BLaER1 (cell line): ENCODE measurements around the gene PALLD.

Experiments used
- H3K27ac ChIP-seq: shearing (Covaris generic); formaldehyde crosslinking; 2 replicates; pipeline ENCODE4 v1.8.1; 2022
- H3K27me3 ChIP-seq: shearing (Covaris generic); formaldehyde crosslinking; 2 replicates; pipeline ENCODE4 v1.8.1; 2022
- H3K36me3 ChIP-seq: shearing (Covaris generic); formaldehyde crosslinking; 2 replicates; pipeline ENCODE4 v1.8.1; 2022
- H3K4me1 ChIP-seq: shearing (Covaris generic); formaldehyde crosslinking; 2 replicates; pipeline ENCODE4 v1.8.1; 2022
- H3K4me2 ChIP-seq: shearing (Covaris generic); formaldehyde crosslinking; 2 replicates; pipeline ENCODE4 v1.8.1; 2022
- H3K4me3 ChIP-seq: shearing (Covaris generic); formaldehyde crosslinking; 2 replicates; pipeline ENCODE4 v1.8.1; 2022
- H3K9ac ChIP-seq: shearing (Covaris generic); formaldehyde crosslinking; 2 replicates; pipeline ENCODE4 v1.8.1; 2022
- H3K9me3 ChIP-seq: shearing (Covaris generic); formaldehyde crosslinking; 2 replicates; pipeline ENCODE4 v1.8.1; 2022
- H4K20me1 ChIP-seq: shearing (Covaris generic); formaldehyde crosslinking; 2 replicates; pipeline ENCODE4 v1.8.1; 2022
- Cebpa-rat ChIP-seq: shearing (Covaris generic); IDR thresholded peaks from 2 replicates; pipeline ENCODE4 v1.8.1; 2022

Gene PALLD

GRCh38 chr4:168677063-168677462 lies 180.2 kb downstream of the PALLD start:
- no peak for TF ChIP-seq Cebpa-rat
- no peak overlapping the region for H3K4me2 ChIP-seq

GRCh38 chr4:168677879-168678278 lies 181.0 kb downstream of the PALLD start:
- Histone ChIP-seq H3K4me3 (no peak overlapping the region), H3K36me3 (no peaks in the 10 kb centered on the region), H3K27ac (no peak overlapping the region), H3K4me1 (no peaks in the 10 kb centered on the region), H3K4me2 (no peak overlapping the region), H3K27me3 (no peaks in the 10 kb centered on the region), H4K20me1 (no peaks in the 10 kb centered on the region), H3K9ac (no peak overlapping the region), H3K9me3 (no peaks in the 10 kb centered on the region)
- TF ChIP-seq Cebpa-rat = no peak

More at GRCh38 chr4:168677063-168677462, 180.2 kb downstream of the PALLD start:
- H3K9ac ChIP-seq = no peak overlapping the region
- no peak overlapping the region for H3K4me3 ChIP-seq
- H3K36me3 ChIP-seq = no peaks in the 10 kb centered on the region
- H3K27ac ChIP-seq = no peak overlapping the region
- H3K4me1 ChIP-seq = no peaks in the 10 kb centered on the region
- H4K20me1 ChIP-seq = no peaks in the 10 kb centered on the region
- no peaks in the 10 kb centered on the region for H3K27me3 ChIP-seq
- H3K9me3 ChIP-seq = no peaks in the 10 kb centered on the region

GRCh38 chr4:168678751-168679366 lies 182.0 kb downstream of the PALLD start:
- Histone ChIP-seq H3K27me3 (no peaks in the 10 kb centered on the region), H3K4me2 (no peak overlapping the region), H3K9me3 (no peaks in the 10 kb centered on the region), H3K27ac (no peak overlapping the region), H3K9ac (no peak overlapping the region), H3K4me3 (no peak overlapping the region), H4K20me1 (no peaks in the 10 kb centered on the region), H3K36me3 (no peaks in the 10 kb centered on the region), H3K4me1 (no peaks in the 10 kb centered on the region)
- TF ChIP-seq Cebpa-rat = no peak

GRCh38 chr4:168679397-168679796 lies 182.5 kb downstream of the PALLD start:
- no peaks in the 10 kb centered on the region for H3K27me3 ChIP-seq

GRCh38 chr4:168679819-168680218 lies 183.0 kb downstream of the PALLD start:
- Histone ChIP-seq H3K27ac (no peak overlapping the region), H3K4me3 (no peak overlapping the region), H4K20me1 (no peaks in the 10 kb centered on the region), H3K4me1 (no peaks in the 10 kb centered on the region), H3K27me3 (no peaks in the 10 kb centered on the region), H3K9me3 (no peaks in the 10 kb centered on the region), H3K36me3 (no peaks in the 10 kb centered on the region), H3K4me2 (no peak overlapping the region), H3K9ac (no peak overlapping the region)
- TF ChIP-seq Cebpa-rat = no peak

More at GRCh38 chr4:168679397-168679796, 182.5 kb downstream of the PALLD start:
- Histone ChIP-seq H3K4me1 (no peaks in the 10 kb centered on the region), H3K4me2 (no peak overlapping the region), H4K20me1 (no peaks in the 10 kb centered on the region), H3K36me3 (no peaks in the 10 kb centered on the region), H3K27ac (no peak overlapping the region), H3K4me3 (no peak overlapping the region), H3K9ac (no peak overlapping the region), H3K9me3 (no peaks in the 10 kb centered on the region)
- TF ChIP-seq Cebpa-rat = no peak

- H3K4me2 ChIP-seq = no peak overlapping the region
- H3K36me3 ChIP-seq = no peaks in the 10 kb centered on the region
- no peak overlapping the region for H3K4me3 ChIP-seq
- no peaks in the 10 kb centered on the region for H4K20me1 ChIP-seq
- H3K27me3 ChIP-seq = no peaks in the 10 kb centered on the region
- TF ChIP-seq Cebpa-rat = no peak
- H3K9me3 ChIP-seq = no peaks in the 10 kb centered on the region
- no peaks in the 10 kb centered on the region for H3K4me1 ChIP-seq
- H3K9ac ChIP-seq = no peak overlapping the region
- no peak overlapping the region for H3K27ac ChIP-seq
These were observed 186.1 kb downstream of the PALLD start for GRCh38 chr4:168682898-168683500.

- Histone ChIP-seq H3K36me3 (no peaks in the 10 kb centered on the region), H3K9ac (no peak overlapping the region), H3K27me3 (no peaks in the 10 kb centered on the region), H4K20me1 (no peaks in the 10 kb centered on the region), H3K9me3 (no peaks in the 10 kb centered on the region), H3K4me1 (no peaks in the 10 kb centered on the region), H3K27ac (no peak overlapping the region), H3K4me3 (no peak overlapping the region), H3K4me2 (no peak overlapping the region)
- no peak for TF ChIP-seq Cebpa-rat
These were observed 186.7 kb downstream of the PALLD start for GRCh38 chr4:168683595-168683994.

GRCh38 chr4:168685136-168685809 lies 188.4 kb downstream of the PALLD start:
- Histone ChIP-seq H3K4me1 (no peaks in the 10 kb centered on the region), H3K27ac (no peak overlapping the region), H3K9me3 (no peaks in the 10 kb centered on the region), H3K4me3 (no peak overlapping the region), H3K36me3 (no peaks in the 10 kb centered on the region), H3K27me3 (no peaks in the 10 kb centered on the region), H3K9ac (no peak overlapping the region), H3K4me2 (no peak overlapping the region), H4K20me1 (no peaks in the 10 kb centered on the region)
- TF ChIP-seq Cebpa-rat = no peak

GRCh38 chr4:168688584-168688983 lies 191.7 kb downstream of the PALLD start:
- no peaks in the 10 kb centered on the region for H3K4me1 ChIP-seq
- no peaks in the 10 kb centered on the region for H3K9me3 ChIP-seq
- no peak for TF ChIP-seq Cebpa-rat
- H3K9ac ChIP-seq = no peak overlapping the region
- H3K27me3 ChIP-seq = no peaks in the 10 kb centered on the region
- no peak overlapping the region for H3K4me2 ChIP-seq
- no peak overlapping the region for H3K27ac ChIP-seq
- no peaks in the 10 kb centered on the region for H3K36me3 ChIP-seq
- H4K20me1 ChIP-seq = no peaks in the 10 kb centered on the region
- H3K4me3 ChIP-seq = no peak overlapping the region

GRCh38 chr4:168689791-168690190 lies 192.9 kb downstream of the PALLD start:
- no peak for TF ChIP-seq Cebpa-rat
- H3K4me2 ChIP-seq = no peak overlapping the region
- no peak overlapping the region for H3K4me3 ChIP-seq
- H3K9ac ChIP-seq = no peak overlapping the region
- H3K27ac ChIP-seq = no peak overlapping the region
- H4K20me1 ChIP-seq = no peaks in the 10 kb centered on the region
- no peaks in the 10 kb centered on the region for H3K27me3 ChIP-seq
- H3K4me1 ChIP-seq = no peaks in the 10 kb centered on the region
- H3K9me3 ChIP-seq = no peaks in the 10 kb centered on the region
- no peaks in the 10 kb centered on the region for H3K36me3 ChIP-seq
